HG02870 (cell line): ENCODE data around the gene CNOT2.
"Not testable (repeated sequence)": the region's sequence is repeated elsewhere in the genome, so short reads cannot be mapped to it uniquely, and the experiment has no call there.

ENCODE experiments used
- ATAC-seq: cut with Tn5 transposase; IDR thresholded peaks from one replicate; pipeline ENCODE4 v1.9.1; 2021; ENCODE audit warnings: mild to moderate bottlenecking, moderate library complexity; ENCODE audit not compliant: unreplicated experiment

The CNOT2 gene

DNA sequence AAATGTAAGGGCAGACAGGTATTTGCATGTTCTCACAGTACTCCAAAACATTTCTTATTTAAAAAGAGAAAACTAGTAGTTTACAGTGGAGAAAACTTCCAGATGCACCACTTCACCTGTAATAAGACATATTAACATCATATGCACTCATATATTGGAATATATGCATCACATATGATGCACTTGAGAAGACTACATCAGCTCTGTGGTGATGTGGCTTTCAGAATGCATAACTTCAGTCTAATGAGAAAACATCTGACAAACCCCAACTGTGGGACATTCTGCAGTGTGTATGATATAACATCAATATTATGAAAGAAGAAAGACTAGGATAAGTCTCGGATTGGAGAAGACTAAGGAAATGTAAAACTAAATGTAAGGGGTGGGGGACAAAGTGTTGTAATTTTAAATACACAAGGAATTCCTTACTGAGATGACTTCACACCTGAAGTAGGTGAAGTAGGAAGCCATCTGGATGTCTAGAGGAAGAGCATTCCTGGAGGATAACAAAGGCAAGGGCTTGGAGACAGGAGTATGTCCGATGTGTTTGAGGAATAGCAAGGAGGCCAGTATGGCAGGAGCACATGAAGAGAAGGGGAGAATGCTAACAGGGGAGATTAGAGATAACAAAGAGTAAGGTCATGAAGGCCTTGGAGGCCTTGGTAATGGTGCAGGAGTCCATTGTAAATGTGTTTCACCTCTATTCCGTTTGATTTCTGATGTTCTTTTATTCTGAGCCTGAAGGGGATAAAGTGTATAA is 49.0 kb downstream of the CNOT2 start:
- ATAC-seq: no peak

DNA sequence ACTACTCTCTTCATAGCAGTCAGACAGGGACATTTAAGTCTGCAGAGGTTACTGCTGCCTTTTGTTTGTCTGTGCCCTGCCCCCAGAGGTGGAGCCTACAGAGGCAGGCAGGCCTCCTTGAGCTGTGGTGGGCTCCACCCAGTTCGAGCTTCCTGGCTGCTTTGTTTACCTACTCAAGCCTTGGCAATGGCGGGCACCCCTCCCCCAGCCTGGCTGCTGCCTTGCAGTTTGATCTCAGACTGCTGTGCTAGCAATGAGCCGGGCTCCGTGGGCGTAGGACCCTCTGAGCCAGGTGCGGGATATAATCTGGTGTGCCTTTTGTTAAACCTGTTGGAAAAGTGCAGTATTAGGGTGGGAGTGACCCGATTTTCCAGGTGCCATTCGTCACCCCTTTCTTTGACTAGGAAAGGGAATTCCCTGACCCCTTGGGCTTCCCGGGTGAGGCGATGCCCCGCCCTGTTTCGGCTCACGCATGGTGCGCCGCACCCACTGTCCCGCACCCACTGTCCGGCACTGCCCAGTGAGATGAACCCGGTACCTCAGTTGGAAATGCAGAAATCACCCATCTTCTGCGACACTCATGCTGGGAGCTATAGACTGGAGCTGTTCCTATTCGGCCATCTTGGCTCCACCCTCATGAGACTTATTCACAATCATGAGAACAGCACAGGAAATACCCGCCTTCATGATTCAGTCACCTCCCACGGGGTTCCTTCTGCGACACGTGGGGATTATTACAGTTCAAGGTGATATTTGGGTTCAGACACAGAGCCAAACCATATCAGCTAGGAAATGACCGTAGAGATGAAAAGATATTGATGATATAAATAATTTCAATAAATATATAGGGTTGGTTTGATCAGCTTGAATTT is 61.7 kb downstream of the CNOT2 start:
- ATAC-seq: not testable (repeated sequence)

DNA sequence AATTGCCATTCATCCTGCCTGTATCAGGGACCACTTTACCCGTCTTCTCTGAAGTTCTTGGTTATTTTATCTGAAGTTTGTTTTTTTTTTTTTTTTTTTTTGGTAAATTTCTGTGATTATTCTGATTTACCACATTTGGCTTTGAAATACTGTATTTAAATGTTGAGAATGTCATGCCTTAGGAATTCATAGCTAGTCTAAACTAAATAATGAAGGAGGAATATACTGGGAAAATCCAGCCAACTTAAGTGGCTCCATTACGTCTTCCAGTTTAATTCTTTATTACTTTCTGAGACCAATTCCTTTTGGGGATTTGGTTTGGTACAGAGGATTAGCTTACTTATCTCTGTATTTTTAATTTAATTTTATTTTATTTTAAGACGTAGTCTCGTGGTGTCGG is 62.6 kb downstream of the CNOT2 start:
- no peak for ATAC-seq

DNA sequence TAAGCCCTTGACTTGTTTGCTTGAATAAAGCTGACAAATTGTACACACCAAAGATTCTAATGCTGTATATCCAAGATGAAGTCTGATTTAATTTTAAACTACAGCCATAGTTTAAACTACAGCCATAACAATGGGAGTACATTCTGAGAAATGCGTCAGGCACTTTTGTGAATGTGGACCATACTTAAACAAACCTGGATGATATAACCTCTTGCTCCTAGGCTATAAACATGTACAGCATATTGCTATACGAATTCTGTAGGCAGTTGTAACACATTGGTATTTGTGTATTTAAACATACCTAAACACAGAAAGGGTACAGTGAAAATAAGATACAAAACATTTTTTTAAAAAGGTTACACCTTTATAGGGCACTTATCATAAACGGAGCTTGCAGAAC is 63.4 kb downstream of the CNOT2 start:
- ATAC-seq: no peak

- no peak for ATAC-seq
Measured at GRCh38 chr12:70307868-70308267, 64.6 kb downstream of the CNOT2 start.

DNA sequence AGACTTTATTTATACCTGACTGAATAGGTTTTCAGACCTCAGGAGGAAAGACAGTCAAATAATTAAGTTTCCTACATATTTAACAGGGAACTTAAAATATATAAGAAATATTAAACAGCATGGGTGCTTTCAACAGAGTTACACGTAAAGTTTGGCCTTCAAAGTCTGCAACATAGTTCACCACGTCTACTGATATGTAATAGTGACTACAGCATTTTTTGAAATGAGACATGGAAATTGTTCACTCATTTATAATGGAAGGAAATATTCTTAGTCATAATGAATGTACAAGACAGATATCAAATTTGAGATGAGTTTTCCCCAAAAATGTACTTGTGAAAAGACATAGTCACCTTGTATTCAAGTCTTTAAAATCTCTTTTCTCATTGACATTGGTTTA is 66.1 kb downstream of the CNOT2 start:
- ATAC-seq: no peak

DNA sequence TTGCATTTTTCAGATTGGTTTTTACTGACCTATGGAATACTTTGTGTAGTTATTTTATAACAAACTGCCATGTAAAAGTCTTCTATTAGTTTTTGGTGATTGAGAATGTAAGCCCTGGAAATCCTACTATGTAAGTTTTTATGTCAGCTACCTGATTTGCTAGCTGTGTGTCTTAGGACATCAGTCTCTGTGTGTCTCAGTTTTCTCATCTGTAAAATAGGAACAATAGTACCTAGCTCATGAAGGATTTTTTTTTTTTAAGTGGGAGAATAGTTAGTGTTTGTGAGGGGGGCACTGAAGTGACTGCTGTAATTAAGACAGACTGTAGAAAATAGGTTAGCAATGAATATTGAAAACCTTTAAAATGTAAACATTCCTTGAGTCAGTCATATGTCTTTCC is 70.9 kb downstream of the CNOT2 start:
- ATAC-seq: no peak

GRCh38 chr12:70317781-70318180 is 74.5 kb downstream of the CNOT2 start:
- ATAC-seq: peak; percentile 96

DNA sequence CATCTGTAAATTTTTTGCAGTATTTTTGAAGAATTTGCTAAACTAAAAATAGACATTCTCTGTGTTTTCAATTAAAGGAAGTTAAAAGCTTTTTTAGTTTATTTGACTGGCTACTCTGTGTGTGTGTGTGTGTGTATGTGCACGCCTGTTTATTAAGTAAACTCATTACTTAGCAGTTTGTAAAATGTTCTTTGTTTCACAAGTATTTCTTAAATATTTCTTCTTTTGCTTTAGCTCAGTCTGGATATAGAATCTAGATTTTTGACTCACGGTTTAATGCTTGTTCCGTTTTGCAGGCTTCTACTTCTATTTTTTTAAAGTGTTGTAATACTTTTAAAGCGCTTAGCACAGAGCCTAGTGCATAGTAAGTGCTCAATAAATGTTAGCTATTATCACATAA is 76.4 kb downstream of the CNOT2 start:
- no peak for ATAC-seq

DNA sequence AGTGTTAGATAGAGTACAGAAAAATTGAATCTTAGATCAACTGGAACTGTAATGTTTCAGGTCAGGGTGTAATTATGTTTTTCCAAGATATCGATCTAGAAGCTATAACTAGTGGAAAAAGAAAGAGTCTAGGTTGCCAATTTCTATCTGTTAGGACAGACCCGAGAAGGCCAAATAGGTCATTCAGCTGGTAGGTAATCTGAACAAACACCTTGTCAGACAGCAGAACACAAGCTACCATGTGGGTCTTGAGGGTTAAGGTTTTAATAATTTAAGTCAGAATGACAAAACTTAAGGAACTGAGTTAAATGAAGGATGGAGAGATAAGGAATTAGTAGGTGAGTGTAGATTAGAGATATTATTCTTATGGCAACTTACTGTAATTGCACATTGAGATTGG is 78.0 kb downstream of the CNOT2 start:
- ATAC-seq: no peak

DNA sequence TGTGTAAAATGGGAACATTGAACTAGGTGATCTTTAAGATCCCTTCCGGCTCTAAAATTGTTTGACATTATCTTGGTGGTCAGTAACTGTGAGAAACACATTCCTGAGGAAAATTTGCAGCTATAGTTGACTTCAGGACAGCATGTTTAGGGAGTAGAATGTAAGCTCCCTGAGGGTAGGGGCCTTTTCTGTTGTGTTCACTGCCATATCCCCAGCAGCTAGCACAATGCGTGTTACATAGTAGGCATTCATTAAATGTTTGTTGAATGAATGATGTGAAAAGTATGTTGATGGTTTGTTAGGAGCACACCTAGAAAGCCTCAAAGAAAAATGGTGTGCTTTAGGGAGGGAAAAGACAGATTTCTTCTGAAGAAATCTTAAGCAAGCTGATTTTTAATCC is 84.3 kb downstream of the CNOT2 start:
- no peak for ATAC-seq

- no peak for ATAC-seq
Measured at GRCh38 chr12:70329728-70330127, 86.5 kb downstream of the CNOT2 start.

DNA sequence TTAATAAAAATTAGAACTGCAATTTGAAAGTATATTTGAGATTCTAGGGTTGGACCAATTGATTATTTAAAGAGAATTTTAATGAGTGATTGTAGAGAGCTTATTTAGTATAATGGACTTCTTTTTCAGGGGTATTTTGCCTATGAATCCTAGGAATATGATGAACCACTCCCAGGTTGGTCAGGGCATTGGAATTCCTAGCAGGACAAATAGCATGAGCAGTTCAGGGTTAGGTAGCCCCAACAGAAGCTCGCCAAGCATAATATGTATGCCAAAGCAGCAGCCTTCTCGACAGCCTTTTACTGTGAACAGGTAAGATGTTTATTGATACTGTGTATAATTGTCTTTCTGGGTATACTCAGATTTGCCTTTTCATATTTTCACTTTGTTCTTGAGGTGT is 86.9 kb downstream of the CNOT2 start:
- no peak for ATAC-seq

DNA sequence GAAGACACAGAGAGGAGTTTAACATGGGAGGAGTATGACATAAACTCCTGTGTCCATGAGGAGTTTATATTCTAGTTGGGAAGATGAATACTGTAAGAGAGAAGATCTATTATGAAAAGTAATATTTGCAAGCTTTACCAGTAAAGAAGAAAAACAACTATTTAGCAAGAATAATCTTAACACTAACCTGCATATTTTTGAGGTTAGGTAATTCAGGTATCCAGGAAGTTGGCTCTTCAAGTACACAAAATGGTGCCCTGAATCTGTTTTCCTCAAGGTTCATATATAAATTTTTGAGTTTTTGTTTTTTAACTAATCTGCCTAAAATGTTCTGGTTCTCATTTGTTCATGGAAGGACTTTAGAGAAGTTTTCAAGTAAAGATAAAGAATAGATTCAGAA is 89.0 kb downstream of the CNOT2 start:
- ATAC-seq: no peak

- ATAC-seq: no peak
Measured at GRCh38 chr12:70334742-70335141, 91.5 kb downstream of the CNOT2 start.

GRCh38 chr12:70338531-70338930 is 95.3 kb downstream of the CNOT2 start:
- ATAC-seq: no peak

DNA sequence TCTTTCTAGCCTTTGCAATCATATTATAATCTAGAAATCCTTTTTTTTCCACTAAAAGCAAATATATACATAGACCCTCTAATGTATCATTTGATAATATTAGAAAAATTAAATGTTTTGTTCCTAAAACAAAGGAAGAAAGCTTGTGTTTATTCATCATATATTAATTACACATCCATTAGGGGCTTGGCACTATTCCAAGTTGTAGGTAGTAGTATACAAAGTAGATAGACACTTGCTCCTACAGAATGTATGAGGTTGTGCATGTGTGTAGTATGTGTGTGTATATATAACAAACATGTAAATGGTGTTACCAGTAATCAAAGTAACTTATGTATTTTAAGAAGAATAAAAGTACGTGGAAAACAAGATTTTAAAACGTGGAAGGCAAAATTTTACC is 107.8 kb downstream of the CNOT2 start:
- ATAC-seq: no peak

DNA sequence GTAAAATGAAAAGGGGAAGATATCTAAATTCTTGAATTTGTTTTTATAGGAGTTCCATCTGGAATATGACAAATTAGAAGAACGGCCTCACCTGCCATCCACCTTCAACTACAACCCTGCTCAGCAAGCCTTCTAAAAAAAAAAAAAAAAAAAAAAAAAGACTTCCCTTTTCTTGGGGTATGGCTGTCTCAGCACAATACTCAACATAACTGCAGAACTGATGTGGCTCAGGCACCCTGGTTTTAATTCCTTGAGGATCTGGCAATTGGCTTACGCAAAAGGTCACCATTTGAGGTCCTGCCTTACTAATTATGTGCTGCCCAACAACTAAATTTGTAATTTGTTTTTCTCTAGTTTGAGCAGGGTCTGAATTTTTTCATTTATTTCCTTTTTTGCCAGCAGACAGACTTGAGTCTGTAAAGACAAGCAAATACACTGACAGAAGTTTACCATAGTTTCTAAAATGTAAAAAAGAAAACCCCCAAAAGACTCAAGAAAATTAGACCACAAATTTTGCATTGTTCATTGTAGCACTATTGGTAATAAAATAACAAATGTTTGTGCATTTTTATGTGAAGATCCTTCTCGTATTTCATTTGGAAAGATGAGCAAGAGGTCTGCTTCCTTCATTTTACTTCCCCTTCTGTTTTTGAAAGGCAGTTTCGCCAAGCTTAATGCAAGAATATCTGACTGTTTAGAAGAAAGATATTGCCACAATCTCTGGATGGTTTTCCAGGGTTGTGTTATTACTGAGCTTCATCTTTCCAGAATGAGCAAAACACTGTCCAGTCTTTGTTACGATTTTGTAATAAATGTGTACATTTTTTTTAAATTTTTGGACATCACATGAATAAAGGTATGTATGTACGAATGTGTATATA is 110.8 kb downstream of the CNOT2 start:
- no peak for ATAC-seq

DNA sequence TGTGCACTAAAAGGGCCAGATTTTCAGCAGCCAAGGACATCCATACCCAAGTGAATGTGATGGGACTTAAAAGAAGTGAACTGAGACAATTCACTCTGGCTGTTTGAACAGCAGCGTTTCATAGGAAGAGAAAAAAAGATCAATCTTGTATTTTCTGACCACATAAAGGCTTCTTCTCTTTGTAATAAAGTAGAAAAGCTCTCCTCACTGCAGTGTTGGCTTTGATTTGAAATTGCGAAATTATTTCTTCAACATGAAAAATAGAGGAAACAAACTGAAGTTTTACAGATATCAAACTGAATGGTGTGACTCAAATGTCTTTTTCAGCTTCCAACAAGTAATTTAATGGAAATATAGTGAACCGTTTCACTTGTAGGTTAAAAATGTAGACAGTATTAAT is 111.6 kb downstream of the CNOT2 start:
- no peak for ATAC-seq

- no peak for ATAC-seq
Measured at GRCh38 chr12:70355972-70356371, 112.7 kb downstream of the CNOT2 start.

- no peak for ATAC-seq
Measured at GRCh38 chr12:70359458-70360197, 116.4 kb downstream of the CNOT2 start.
